Vagina (tissue), 2 donors: ENCODE measurements around the gene HEMK1.

Experiments used
- CTCF ChIP-seq, 3 experiments: fragments of 450-650 bp in 2 of 3; fragments of 200-600 bp in 1 of 3; sonication (generic) in 1 of 3; IDR thresholded peaks; one replicate each; pipeline ENCODE4 v1.5.1; 2017 to 2019; ENCODE audit warnings: antibody characterized with exemption in 3 of 3, mild to moderate bottlenecking in 2 of 3, moderate library complexity in 2 of 3
- POLR2A ChIP-seq, 2 donors: fragments of 450-650 bp; IDR thresholded peaks; one replicate each; pipeline ENCODE4 v1.6.1; 2017; ENCODE audit warnings: antibody characterized with exemption in 2 of 2, mild to moderate bottlenecking in 2 of 2, moderate library complexity in 2 of 2

- TF ChIP-seq CTCF (IDR thresholded peaks at IDR 0.05) (no peak), POLR2A (IDR thresholded peaks at IDR 0.05) (no peak)
Observed at GRCh38 chr3:50549226-50549625, 20.1 kb upstream of the HEMK1 start.
